ENCODE results near the gene CPT1A. TPM values are rescaled to one million over a fixed set of nuclear protein-coding genes. Genes with fewer than 3 reads are reported as not detected.
"Not testable (repeated sequence)": the region's sequence is repeated elsewhere in the genome, so short reads cannot be mapped to it uniquely, and the experiment has no call there.

Gene CPT1A
- total RNA-seq = 10 to 100 TPM; 26.7 to 32.3 TPM

DNA sequence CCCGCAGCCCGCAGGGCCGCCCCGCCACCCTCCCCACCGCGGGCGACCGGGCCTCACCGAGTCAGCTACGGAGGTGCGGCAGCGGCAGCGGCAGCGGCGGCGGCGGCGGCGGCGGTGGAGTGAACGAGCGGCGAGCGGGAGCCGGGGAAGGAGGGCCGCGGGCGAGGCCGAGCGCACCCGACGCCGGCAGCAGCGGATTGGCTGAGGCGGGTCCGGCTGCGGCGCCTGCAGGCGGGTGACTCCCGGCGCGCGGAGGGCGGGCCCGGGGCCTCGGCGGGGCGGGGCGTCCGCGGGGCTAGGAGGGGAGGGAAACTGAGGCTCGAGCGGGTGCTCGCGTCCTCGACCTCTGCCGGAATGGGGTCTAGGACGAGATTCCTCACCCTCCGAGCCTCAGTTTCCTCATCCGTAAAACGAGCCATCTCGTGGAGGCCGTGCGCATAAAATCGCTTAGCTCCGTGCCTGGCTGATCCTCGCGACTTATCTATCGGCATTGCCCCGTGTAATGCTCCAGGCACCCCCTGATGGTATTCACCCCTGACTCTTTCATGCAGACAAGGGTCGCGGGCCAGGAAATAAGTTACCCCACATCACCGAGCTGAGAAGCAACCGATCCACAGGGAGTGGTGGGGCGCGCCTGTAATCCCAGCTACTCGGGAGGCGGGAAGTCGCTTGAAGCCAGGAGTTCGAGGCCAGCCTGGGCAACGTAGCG lies at the start of gene CPT1A:
CPT1A (minus strand) TSS at position 199 of the 709 bp plus-strand sequence. CDS start 26,442 bp downstream, outside the sequence.
- Mint-ChIP-seq H3K4me1 (ENCODE audit: low read depth in 2 of 2) (peaks cover 43 to 44% of the 10 kb centered on the region in 2 donors), H3K27ac (peak within 1 kb of the TSS; percentile 42 to 89), H3K9me3 (no peaks in the 10 kb centered on the region)

DNA sequence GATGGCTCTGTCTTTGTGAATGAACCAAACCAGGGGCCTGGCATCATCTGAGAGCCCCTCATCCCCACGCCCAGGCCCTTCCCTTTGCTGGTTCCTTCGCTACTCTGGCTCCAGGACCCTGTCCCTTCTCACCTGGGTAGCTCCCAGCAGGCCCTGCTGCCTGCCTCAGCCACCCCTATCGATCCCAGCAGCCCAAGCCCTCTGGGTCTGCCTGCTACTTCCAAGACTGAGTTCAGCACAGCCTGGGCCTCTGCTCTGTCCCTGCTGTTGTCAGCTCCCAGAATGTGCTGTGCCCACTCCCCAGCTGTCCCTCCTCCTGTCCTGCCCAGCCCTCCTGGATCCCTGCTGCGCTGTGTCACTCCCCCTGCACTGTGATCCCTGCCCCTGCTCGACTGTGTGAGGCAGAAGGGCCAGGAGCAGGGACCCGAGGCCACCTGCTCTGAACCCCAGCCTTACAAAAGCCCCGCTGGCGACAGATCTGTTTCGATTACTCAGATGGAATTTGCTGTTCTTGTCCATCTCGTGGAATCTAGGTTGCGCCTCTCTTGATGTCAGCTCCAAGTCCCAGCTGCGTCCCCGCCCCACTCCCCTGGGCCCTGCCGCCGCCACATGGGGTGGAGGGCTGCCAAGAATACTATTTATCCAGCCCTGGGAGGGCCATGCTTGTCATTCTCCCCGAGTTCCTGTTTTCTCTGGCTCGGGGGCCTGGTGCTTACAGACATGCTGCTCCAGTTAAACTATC lies 48.9 kb upstream of the CPT1A start:
- ATAC-seq = no peak
- no peak overlapping the region for H3K27ac Mint-ChIP-seq
- H3K27me3 Mint-ChIP-seq = no peaks in the 10 kb centered on the region
- DNase-seq (ENCODE audit: low spot score) = no peak
- H3K36me3 Mint-ChIP-seq = no peaks in the 10 kb centered on the region
- no peaks in the 10 kb centered on the region for H3K9me3 Mint-ChIP-seq
- no peak overlapping the region for H3K4me3 Mint-ChIP-seq
- H3K4me1 Mint-ChIP-seq (ENCODE audit: low read depth in 2 of 2) = no peaks in the 10 kb centered on the region

More for the DNA sequence above, at the start of gene CPT1A:
- Mint-ChIP-seq H3K27me3 (no peaks in the 10 kb centered on the region), H3K36me3 (no peaks in the 10 kb centered on the region), H3K4me3 (peak within 1 kb of the TSS; percentile 87)
- DNase-seq (ENCODE audit: low spot score) (peak; percentile 86), ATAC-seq (peak; percentile 72 to 82)

DNA sequence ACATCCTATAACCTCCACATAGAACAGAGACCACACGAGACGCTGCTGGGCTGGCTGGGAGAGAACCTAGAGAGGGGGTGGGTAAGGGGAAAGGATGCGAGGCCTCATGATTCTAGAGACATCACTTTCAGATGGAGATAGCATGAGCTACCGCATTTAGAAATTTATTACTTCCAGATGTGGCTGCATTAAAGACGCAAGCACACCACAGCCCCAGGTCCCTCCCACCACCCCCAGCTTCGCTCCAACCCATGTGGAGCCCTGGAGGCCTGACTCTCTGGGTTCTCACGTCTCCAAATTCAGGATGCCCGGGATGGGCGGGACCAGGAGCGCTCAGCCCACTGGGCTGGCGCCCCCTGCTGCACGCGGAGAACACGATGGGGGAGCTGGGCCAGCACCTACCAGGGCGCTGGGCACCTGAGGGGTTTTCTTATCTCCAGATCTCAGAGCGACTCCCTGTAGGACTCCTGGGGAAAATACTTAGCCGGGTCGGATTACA lies 48.3 kb upstream of the CPT1A start:
- no peak for DNase-seq (ENCODE audit: low spot score)
- H3K9me3 Mint-ChIP-seq = no peaks in the 10 kb centered on the region

DNA sequence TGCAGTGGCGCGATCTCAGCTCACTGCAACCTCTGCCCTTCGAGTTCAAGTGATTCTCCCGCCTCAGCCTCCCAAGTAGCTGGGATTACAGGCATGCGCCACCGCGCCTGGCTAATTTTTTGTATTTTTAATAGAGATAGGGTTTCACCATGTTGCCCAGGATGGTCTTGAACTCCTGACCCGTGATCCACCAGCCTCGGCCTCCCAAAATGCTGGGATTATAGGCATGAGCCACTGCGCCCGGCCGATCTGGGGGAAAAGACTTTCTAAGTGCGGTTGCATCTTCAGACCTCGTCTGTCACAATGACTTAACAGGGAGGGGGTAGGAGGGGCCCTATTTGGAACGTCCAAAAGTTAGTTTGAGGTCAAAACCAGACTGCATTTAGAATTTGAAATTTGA lies 43.1 kb upstream of the CPT1A start:
- not testable (repeated sequence) for H3K27me3 Mint-ChIP-seq; ATAC-seq; DNase-seq (ENCODE audit: low spot score); H3K4me3 Mint-ChIP-seq; H3K4me1 Mint-ChIP-seq (ENCODE audit: low read depth in 2 of 2); H3K36me3 Mint-ChIP-seq; H3K27ac Mint-ChIP-seq; H3K9me3 Mint-ChIP-seq

More for the DNA sequence above, 48.3 kb upstream of the CPT1A start:
- no peak overlapping the region for H3K27ac Mint-ChIP-seq
- no peaks in the 10 kb centered on the region for H3K36me3 Mint-ChIP-seq
- H3K27me3 Mint-ChIP-seq = no peaks in the 10 kb centered on the region
- no peak overlapping the region for H3K4me3 Mint-ChIP-seq
- no peak for ATAC-seq
- no peaks in the 10 kb centered on the region for H3K4me1 Mint-ChIP-seq (ENCODE audit: low read depth in 2 of 2)

DNA sequence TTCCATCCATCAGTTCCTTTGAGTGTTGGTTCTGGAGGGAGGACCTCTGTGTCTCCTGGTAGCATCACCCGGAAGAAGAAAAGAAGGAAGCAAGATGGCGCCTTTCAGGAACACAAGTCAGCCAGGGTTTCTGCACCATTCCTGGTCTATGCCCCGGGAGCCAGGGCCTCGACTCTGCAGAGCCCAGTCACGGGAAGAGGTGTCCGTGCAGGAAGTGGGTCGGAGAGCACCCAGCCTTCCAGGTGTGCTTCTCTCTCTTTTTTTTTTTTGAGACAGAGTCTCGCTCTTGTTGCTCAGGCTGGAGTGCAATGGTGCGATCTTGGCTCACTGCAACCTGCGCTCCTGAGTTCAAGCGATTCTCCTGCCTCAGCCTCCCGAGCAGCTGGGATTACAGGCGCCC lies 40.7 kb upstream of the CPT1A start:
- H3K4me1 Mint-ChIP-seq (ENCODE audit: low read depth in 2 of 2) = no peaks in the 10 kb centered on the region
- no peak for DNase-seq (ENCODE audit: low spot score)
- no peaks in the 10 kb centered on the region for H3K9me3 Mint-ChIP-seq
- no peak for ATAC-seq
- no peaks in the 10 kb centered on the region for H3K36me3 Mint-ChIP-seq
- H3K4me3 Mint-ChIP-seq = no peak overlapping the region
- no peak overlapping the region for H3K27ac Mint-ChIP-seq
- H3K27me3 Mint-ChIP-seq = no peaks in the 10 kb centered on the region

DNA sequence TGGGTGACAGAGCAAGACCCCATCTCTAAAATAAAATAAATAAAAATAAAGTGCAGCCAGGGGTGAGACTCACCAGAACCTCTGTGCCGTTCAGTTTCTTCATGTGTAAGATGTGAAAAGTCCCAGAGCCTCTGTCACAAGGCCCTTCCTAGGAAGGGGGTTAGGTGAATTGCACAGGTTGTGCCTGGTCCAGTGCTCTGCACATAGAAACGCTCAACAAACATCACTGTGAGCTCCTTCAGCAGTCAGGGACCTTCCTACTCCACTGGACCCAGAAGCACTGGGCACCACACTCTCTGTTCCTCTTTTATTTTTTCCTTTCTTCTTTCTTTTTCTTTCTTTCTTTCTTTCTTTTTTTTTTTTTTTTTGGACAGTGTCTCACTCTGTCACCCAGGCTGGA lies 39.6 kb upstream of the CPT1A start:
- no peak for DNase-seq (ENCODE audit: low spot score)
- no peaks in the 10 kb centered on the region for H3K27me3 Mint-ChIP-seq
- no peaks in the 10 kb centered on the region for H3K9me3 Mint-ChIP-seq
- no peaks in the 10 kb centered on the region for H3K4me1 Mint-ChIP-seq (ENCODE audit: low read depth in 2 of 2)
- ATAC-seq = no peak
- H3K27ac Mint-ChIP-seq = no peak overlapping the region
- no peak overlapping the region for H3K4me3 Mint-ChIP-seq
- H3K36me3 Mint-ChIP-seq = no peaks in the 10 kb centered on the region

DNA sequence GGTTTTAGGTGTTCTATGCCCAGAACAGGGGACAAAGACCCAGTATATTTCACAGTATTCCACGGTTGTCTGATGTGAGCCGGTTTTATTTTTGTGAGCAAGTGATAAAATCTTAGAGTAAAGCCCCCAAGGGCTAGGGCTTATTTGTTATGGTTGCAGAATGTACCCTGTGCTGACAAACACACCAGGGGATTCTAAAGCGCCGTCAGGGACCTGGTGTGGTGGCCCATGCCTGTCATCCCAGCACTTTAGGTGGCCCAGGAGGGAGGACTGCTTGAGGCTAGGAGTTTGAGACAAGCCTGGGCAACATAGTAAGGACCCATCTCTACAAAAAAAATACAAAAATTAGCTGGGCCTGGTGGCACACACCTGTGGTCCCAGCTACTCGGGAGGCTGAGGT lies 39.1 kb upstream of the CPT1A start:
- H3K9me3 Mint-ChIP-seq = no peaks in the 10 kb centered on the region
- H3K4me1 Mint-ChIP-seq (ENCODE audit: low read depth in 2 of 2) = no peaks in the 10 kb centered on the region
- ATAC-seq = no peak
- no peaks in the 10 kb centered on the region for H3K27me3 Mint-ChIP-seq
- H3K27ac Mint-ChIP-seq = no peak overlapping the region
- H3K36me3 Mint-ChIP-seq = no peaks in the 10 kb centered on the region
- no peak for DNase-seq (ENCODE audit: low spot score)
- H3K4me3 Mint-ChIP-seq = no peak overlapping the region

DNA sequence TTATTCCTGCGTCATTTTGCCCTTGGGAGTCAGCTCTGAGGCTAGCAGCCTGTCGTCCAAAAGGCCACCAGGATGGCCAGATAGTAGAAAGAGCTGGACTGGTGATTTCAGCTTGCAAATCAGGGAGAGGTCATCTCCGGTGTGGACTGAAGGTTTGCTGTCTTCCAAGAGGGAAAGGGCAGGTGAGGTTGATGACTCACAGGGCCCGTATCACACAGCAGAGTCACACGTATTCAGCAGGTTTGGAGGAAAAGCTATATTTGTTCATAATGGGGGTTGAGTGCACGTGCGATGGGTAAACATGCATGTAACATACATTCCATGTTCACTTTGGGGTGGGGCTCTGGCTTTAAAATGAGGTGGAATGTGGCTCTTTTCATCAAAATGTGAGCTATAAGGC lies 36.3 kb upstream of the CPT1A start:
- Mint-ChIP-seq H3K27me3 (peaks cover 0 to under 1% of the 10 kb centered on the region in 2 donors), H3K36me3 (no peaks in the 10 kb centered on the region), H3K27ac (no peak overlapping the region), H3K4me3 (no peak overlapping the region), H3K9me3 (no peaks in the 10 kb centered on the region), H3K4me1 (ENCODE audit: low read depth in 2 of 2) (no peaks in the 10 kb centered on the region)
- ATAC-seq = no peak
- DNase-seq (ENCODE audit: low spot score) = no peak

DNA sequence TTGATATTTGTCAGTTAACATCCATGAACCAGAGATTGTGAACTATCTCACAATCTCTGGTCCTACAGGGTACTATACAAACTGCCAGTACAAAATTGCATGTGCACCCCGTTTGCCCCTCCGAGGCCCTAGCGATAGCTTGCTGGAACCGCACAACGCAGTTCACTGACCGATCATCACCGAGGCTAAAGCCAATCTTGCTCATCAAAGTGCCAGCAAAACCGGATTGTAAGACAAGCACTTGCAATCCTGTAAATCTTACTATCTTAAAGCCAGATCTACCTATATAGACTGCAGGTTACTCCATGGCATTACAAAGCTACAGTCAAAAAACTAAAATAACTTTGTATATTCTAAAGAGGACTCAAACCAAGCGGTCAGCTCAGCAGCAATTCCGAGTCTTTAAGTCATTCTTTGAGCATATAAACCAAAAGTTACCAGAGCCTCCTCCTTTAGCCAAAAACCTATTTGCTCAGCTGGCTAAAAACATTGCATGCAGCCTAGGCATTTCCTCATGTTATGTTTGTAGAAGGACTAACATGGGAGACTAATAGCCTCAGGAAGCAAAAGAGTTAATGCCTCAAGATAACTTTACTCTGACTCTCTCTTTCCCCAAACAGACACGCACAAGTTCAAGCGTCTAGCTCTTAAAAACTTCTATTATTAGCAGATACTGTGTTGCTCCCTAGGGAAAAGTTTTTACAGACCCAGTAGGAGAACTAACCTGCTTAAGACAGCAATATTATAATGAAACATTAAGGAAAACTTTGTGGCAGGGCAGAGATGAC lies 30.7 kb upstream of the CPT1A start:
- Mint-ChIP-seq H3K9me3 (no peaks in the 10 kb centered on the region), H3K27ac (no peak overlapping the region), H3K36me3 (no peaks in the 10 kb centered on the region), H3K27me3 (peaks cover 21 to 23% of the 10 kb centered on the region in 2 donors), H3K4me3 (no peak overlapping the region), H3K4me1 (ENCODE audit: low read depth in 2 of 2) (peaks cover 9 to 18% of the 10 kb centered on the region in 2 donors)
- DNase-seq (ENCODE audit: low spot score) (no peak), ATAC-seq (no peak)

DNA sequence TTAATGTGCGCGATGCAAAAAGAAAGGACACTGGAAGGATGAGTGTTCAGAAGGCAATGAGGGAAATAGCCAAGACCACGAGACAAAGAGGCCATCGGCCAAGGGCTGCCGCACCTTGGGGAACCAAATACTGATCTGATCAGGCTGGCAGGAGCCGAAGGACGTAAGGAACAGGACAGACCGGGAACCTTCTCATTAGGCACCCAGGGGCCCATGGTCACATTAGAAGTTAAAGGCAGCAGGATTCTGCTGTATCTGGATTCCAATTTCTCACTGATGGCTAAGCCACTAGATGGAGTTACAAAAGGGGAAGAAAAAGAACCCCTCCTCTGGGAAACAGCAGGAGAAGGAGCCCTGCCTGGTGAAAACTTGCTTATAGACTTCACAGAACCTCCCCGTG lies 28.8 kb upstream of the CPT1A start:
- Mint-ChIP-seq H3K36me3 (no peaks in the 10 kb centered on the region), H3K4me3 (peak overlapping the region; percentile 98), H3K4me1 (ENCODE audit: low read depth in 2 of 2) (peaks cover 9 to 18% of the 10 kb centered on the region in 2 donors), H3K27ac (peak overlapping the region in 1 of 2 donors; percentile 13), H3K27me3 (peaks cover 21 to 23% of the 10 kb centered on the region in 2 donors), H3K9me3 (no peaks in the 10 kb centered on the region)
- no peak for DNase-seq (ENCODE audit: low spot score)
- no peak for ATAC-seq

DNA sequence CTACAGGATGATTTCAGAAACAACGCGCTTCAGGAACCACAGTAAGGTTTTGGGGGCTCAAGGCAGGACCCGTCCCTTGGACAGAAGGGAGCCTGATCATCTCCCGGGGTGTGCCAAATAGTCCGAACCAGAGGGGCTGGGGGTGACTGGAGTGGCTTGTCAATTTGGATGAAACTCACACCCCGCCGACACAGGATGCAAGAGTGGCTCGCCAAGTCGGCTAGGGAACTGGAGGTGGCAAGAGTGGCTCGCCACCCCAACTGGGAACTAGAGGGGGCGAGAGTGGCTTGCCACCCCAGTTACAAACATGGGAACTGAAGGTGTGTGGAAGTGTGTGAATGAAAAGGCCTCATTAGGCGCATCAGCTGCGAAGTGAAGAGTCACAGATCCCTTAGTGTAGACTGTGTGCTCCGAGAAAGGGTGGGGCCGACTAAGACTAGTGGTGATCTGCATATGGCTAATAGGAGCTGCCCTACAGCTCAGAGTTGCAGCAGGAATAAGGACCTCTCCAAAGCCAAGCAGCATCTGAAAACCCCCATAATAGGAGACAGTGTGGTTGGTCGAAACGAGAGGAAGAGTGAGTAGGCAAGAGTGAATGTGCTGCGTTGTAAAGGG lies 26.6 kb upstream of the CPT1A start:
- ATAC-seq (no peak), DNase-seq (ENCODE audit: low spot score) (no peak)
- Mint-ChIP-seq H3K36me3 (no peaks in the 10 kb centered on the region), H3K27me3 (peaks cover 21 to 23% of the 10 kb centered on the region in 2 donors), H3K9me3 (no peaks in the 10 kb centered on the region), H3K4me1 (ENCODE audit: low read depth in 2 of 2) (peaks cover 9 to 18% of the 10 kb centered on the region in 2 donors), H3K27ac (no peak overlapping the region), H3K4me3 (peak overlapping the region; percentile 98)

DNA sequence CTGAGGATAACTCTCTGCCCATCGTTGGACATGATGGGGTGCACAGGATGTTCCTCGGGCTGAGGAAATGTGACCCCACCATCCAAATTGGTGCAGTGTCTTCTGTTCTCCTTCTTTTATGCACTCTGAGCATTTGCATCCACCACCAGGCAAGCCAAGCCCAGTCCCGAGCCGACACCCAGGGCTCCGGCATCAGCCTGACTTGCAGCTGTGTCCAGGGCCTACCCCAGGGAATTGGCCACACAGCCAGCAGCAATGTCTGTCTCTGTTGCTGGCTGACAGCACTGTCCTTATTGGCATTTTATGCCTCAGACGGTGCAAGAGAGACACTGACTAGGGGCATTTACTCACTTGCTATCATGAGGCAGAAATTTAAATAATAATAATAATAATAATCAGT lies 25.4 kb upstream of the CPT1A start:
- Mint-ChIP-seq H3K36me3 (no peaks in the 10 kb centered on the region), H3K27me3 (peaks cover 15 to 23% of the 10 kb centered on the region in 2 donors), H3K9me3 (no peaks in the 10 kb centered on the region), H3K4me3 (no peak overlapping the region), H3K27ac (no peak overlapping the region), H3K4me1 (ENCODE audit: low read depth in 2 of 2) (peaks cover 9 to 18% of the 10 kb centered on the region in 2 donors)
- DNase-seq (ENCODE audit: low spot score) = no peak
- ATAC-seq = no peak

DNA sequence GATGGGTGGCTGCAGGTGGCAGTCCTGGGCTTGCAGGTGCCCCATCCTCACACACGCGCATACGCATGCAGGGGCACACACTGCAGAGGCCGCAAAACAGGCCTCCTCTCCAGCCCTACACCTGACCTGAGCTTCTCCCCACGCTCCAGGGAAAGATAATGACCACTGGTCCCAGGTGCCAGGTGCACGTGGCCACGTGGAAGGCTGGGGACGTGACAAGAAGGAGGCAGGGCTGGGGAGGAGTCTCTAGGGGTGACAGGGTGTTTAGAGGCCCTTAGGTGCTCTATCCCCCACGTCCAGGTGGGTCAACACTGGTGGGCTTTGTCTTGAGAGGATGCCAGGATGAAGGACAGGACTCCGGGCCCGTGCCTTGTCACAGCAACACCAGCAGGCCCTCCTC lies 23.5 kb upstream of the CPT1A start:
- H3K4me3 Mint-ChIP-seq = no peak overlapping the region
- H3K9me3 Mint-ChIP-seq = no peaks in the 10 kb centered on the region
- DNase-seq (ENCODE audit: low spot score) (no peak), ATAC-seq (no peak)
- H3K4me1 Mint-ChIP-seq (ENCODE audit: low read depth in 2 of 2) = peaks cover 7 to 15% of the 10 kb centered on the region in 2 donors
- peaks cover 11 to 18% of the 10 kb centered on the region in 2 donors for H3K27me3 Mint-ChIP-seq
- H3K36me3 Mint-ChIP-seq = no peaks in the 10 kb centered on the region
- H3K27ac Mint-ChIP-seq = no peak overlapping the region
